Measurements from ENCODE around the gene PSMD5.

PSMD5 gene

DNA sequence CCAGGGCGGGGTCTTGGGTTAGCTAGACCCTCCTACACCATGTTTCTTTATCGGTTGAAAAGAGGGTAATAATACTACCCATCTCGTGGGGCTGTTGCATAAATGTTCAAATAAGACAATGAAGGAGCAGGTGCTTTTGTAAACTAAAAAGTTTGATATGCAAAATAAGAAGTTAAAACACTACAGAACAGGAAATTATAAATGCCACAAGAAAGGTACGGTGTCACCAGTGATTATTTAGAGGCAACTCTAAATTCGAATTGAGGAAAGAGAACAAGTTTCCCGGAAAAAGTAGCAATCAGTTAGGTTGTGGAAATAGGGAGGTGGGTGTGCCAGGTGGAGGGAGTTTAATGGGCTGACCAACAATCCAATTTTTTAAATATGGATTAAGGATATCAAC, 36.7 kb upstream of the PSMD5 start:
- Mint-ChIP-seq H3K27ac (peak overlapping the region; percentile 13 to 89), H3K27me3 (no peaks in the 10 kb centered on the region), H3K4me1 (ENCODE audit: low read depth in 2 of 2) (peaks cover 46 to 50% of the 10 kb centered on the region in 2 donors), H3K4me3 (peak overlapping the region; percentile 90 to 93), H3K36me3 (ENCODE audit: insufficient read depth) (peaks cover 13% of the 10 kb centered on the region), H3K9me3 (no peaks in the 10 kb centered on the region)
- no peak for DNase-seq
- ATAC-seq (replicated peaks) = no peak

- Mint-ChIP-seq H3K4me3 (peak overlapping the region; percentile 90 to 93), H3K9me3 (no peaks in the 10 kb centered on the region), H3K27me3 (no peaks in the 10 kb centered on the region), H3K27ac (peak overlapping the region; percentile 89 to 91), H3K4me1 (ENCODE audit: low read depth in 2 of 2) (peaks cover 45 to 52% of the 10 kb centered on the region in 2 donors), H3K36me3 (ENCODE audit: insufficient read depth) (peaks cover 19% of the 10 kb centered on the region)
- DNase-seq (no peak), ATAC-seq (replicated peaks) (no peak)
These were observed 35.7 kb upstream of the PSMD5 start for GRCh38 chr9:120878188-120879130.

- H3K4me3 Mint-ChIP-seq = peak overlapping the region; percentile 90 to 93
- H3K27me3 Mint-ChIP-seq = no peaks in the 10 kb centered on the region
- DNase-seq (peak; percentile 36 to 46 (median 44)), ATAC-seq (replicated peaks) (peak; percentile 59)
- H3K27ac Mint-ChIP-seq = peak overlapping the region; percentile 89 to 91
- H3K36me3 Mint-ChIP-seq (ENCODE audit: insufficient read depth) = peaks cover 23% of the 10 kb centered on the region
- H3K9me3 Mint-ChIP-seq = no peaks in the 10 kb centered on the region
- H3K4me1 Mint-ChIP-seq (ENCODE audit: low read depth in 2 of 2) = peaks cover 42 to 57% of the 10 kb centered on the region in 2 donors
These were observed 34.7 kb upstream of the PSMD5 start for GRCh38 chr9:120877276-120878034.

- Mint-ChIP-seq H3K27ac (peak within 1 kb of the TSS; percentile 91 to 93), H3K27me3 (no peaks in the 10 kb centered on the region), H3K4me1 (ENCODE audit: low read depth in 2 of 2) (peaks cover 39 to 53% of the 10 kb centered on the region in 2 donors), H3K36me3 (ENCODE audit: insufficient read depth) (peaks cover 29% of the 10 kb centered on the region), H3K4me3 (peak within 1 kb of the TSS; percentile 90 to 93), H3K9me3 (no peaks in the 10 kb centered on the region)
- ATAC-seq (replicated peaks) (peak; percentile 13), DNase-seq (no peak)
These were observed 34.1 kb upstream of the PSMD5 start, which contains the start of gene PHF19 for GRCh38 chr9:120876842-120877240. Gene PHF19 (minus strand): TSS chr9:120877188. CDS start chr9:120874741, 2,447 bp downstream.

DNA sequence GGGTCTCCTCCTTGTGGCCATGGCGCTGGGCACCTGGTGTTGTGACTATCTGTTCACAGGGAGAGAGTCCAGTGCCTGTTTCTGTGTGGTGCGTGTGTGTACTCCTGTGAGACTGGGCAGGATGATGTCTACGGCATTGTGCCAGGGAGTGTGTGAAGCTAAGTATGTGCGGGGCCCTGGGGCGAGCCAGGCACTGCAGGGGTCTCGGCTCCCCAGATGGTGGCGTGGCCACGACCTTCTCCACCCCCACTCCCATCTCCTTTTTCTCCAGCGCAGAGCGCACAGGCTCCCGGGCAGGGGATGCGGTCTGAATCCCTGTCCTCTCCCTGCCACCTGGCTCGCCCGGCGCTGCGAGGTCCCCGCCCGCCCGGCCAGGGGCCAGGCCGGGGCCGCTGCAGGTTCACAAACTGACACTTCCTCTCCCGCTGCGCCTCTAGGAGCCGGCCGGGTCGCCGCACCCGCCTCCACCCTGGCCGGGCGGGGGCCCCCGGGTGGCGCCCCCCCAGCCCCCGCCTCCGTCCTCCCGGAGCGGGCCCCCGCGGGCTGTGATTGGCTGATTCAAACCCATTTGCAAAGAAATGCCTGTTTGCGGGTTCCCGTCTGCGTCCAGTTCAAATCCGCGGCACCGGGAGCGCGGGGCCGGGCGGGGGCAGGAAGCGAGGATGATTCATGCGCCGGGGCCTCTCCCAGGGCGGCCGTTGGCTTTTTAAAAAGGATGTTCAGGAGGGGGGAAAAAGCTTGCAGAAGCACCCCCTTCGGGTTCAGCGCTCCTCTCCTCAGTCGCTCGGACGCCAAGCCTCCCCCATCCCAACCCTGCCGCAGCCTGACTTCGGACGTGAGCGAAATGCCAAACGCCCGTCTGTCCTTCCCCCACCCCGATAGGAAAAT, 33.5 kb upstream of the PSMD5 start:
- peaks cover 37 to 47% of the 10 kb centered on the region in 2 donors for H3K4me1 Mint-ChIP-seq (ENCODE audit: low read depth in 2 of 2)
- H3K27ac Mint-ChIP-seq = peak overlapping the region; percentile 86 to 93

GRCh38 chr9:120875643-120875953, 32.9 kb upstream of the PSMD5 start:
- DNase-seq (no peak), ATAC-seq (replicated peaks) (no peak)
- Mint-ChIP-seq H3K9me3 (no peaks in the 10 kb centered on the region), H3K4me3 (peak overlapping the region; percentile 82 to 90), H3K4me1 (ENCODE audit: low read depth in 2 of 2) (peaks cover 37 to 43% of the 10 kb centered on the region in 2 donors), H3K27ac (peak overlapping the region; percentile 86 to 93), H3K36me3 (ENCODE audit: insufficient read depth) (peaks cover 34% of the 10 kb centered on the region), H3K27me3 (no peaks in the 10 kb centered on the region)

More for the DNA sequence above, 33.5 kb upstream of the PSMD5 start:
- Mint-ChIP-seq H3K9me3 (no peaks in the 10 kb centered on the region), H3K27me3 (no peaks in the 10 kb centered on the region), H3K36me3 (ENCODE audit: insufficient read depth) (peaks cover 36% of the 10 kb centered on the region), H3K4me3 (peak overlapping the region; percentile 82 to 90)
- DNase-seq (peak; percentile 61 to 65 (median 63)), ATAC-seq (replicated peaks) (peak; percentile 57)

- DNase-seq = no peak
- Mint-ChIP-seq H3K27ac (peak overlapping the region; percentile 86 to 93), H3K4me1 (ENCODE audit: low read depth in 2 of 2) (peaks cover 37 to 43% of the 10 kb centered on the region in 2 donors), H3K4me3 (peak overlapping the region in 1 of 2 donors; percentile 90), H3K36me3 (ENCODE audit: insufficient read depth) (peaks cover 32% of the 10 kb centered on the region), H3K9me3 (no peaks in the 10 kb centered on the region), H3K27me3 (no peaks in the 10 kb centered on the region)
- no peak for ATAC-seq (replicated peaks)
These were observed 32.5 kb upstream of the PSMD5 start for GRCh38 chr9:120875195-120875565.

DNA sequence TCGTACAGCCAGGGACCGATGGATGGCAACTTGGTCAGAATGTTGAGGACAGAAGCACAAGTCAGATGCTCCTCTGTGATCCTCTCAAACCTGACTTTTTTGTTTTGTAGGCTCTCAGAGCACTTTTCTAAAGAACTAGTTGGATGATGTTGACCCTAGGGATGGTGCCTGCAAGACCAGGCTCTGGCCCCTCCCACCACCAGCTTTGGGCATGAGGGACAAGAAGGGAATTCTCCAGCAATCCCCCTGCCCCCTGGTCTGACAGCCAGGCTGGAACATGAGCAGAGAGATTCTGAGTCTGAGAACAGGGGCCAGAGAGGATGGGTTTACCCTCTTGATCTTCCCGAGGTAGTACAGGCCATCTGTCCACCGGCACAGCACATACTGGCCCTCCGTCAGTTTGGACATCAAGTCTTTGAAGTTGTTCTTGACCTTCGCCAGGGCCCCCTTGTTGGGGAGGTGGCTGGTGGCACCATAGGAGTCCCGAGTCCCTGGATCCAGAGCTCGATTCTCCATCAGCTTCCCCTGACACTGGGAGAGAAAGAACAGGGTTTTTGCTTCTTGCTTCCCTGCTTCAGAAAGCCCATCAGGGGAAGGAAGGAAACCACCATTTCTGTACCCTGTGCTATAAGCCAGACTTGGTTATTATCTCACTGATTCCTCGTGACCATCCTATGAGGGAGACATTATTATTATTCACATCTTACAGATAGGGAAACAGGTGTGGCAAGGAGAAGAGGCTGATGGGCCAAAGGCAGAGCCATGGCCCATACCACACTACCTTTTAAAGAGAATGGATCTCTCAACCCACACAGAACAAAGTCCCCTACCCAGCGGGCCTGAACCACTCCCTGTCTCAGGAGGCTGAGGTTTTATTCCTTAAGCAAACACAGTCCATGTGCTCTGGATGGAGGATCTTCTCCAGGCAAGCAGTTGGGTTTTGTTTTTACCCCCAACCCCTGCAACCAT, 31.8 kb upstream of the PSMD5 start:
- no peaks in the 10 kb centered on the region for H3K27me3 Mint-ChIP-seq
- no peak overlapping the region for H3K4me3 Mint-ChIP-seq
- peaks cover 32% of the 10 kb centered on the region for H3K36me3 Mint-ChIP-seq (ENCODE audit: insufficient read depth)
- H3K4me1 Mint-ChIP-seq (ENCODE audit: low read depth in 2 of 2) = peaks cover 37 to 39% of the 10 kb centered on the region in 2 donors
- ATAC-seq (replicated peaks) (no peak), DNase-seq (no peak)
- no peaks in the 10 kb centered on the region for H3K9me3 Mint-ChIP-seq
- peak overlapping the region in 1 of 2 donors; percentile 93 for H3K27ac Mint-ChIP-seq

DNA sequence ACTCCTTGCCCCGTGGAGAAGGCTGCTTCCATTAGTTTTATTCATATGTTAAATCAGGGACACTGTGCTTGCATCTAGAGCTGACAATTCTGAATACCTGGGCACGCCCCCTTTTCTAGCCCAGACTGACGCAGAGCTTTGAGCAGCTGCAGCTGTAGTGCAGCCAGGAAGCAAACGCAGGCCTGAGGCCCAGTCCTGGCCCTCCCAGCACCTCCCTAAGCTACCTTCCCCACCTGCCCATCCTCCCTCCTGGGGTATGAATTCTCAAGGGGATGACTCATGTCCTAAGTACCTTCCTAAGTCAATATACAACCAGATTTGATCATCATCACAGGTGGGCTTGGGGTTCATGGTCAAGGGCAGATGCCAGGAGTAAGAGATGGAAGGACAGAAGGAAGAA, 30.8 kb upstream of the PSMD5 start:
- no peaks in the 10 kb centered on the region for H3K27me3 Mint-ChIP-seq

DNA sequence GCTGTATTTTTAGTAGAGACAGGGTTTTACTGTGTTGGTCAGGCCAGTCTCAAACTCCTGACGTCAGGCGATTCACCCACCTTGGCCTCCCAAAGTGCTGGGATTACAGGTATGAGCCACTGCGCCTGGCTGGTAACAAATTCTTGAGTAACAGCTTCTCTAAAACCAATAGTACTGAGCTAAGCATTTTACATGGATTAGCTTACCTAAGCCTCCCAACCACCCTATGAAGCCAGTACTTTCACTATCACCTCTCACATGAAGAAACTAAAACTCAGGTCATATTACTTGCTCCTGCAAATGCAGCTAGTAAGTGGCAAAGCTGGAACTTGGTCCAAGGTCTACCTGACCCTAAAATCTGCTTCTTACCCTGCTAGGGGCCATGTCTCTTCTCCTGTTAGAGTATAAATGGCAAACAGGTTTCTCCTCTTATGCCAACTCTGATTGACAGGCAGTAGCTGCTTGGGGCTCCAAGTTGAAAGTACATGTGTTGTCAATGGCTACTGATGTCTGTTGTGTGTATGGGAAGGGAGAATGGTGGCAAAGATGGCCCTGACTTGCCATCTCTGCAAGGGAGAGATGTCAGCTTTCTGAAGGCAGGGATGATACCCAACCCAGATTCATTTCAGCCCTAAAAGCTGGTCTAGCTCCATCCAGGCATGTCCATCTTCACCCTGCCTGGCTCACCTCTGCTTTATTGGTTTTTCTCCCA, 30.2 kb upstream of the PSMD5 start:
- Mint-ChIP-seq H3K4me3 (no peak overlapping the region), H3K36me3 (ENCODE audit: insufficient read depth) (peaks cover 37% of the 10 kb centered on the region), H3K27ac (no peak overlapping the region), H3K9me3 (no peaks in the 10 kb centered on the region), H3K27me3 (no peaks in the 10 kb centered on the region), H3K4me1 (ENCODE audit: low read depth in 2 of 2) (peaks cover 32 to 35% of the 10 kb centered on the region in 2 donors)
- no peak for ATAC-seq (replicated peaks)
- no peak for DNase-seq

More for the DNA sequence above, 30.8 kb upstream of the PSMD5 start:
- peaks cover 37% of the 10 kb centered on the region for H3K36me3 Mint-ChIP-seq (ENCODE audit: insufficient read depth)
- no peaks in the 10 kb centered on the region for H3K9me3 Mint-ChIP-seq
- peaks cover 32 to 35% of the 10 kb centered on the region in 2 donors for H3K4me1 Mint-ChIP-seq (ENCODE audit: low read depth in 2 of 2)
- DNase-seq (no peak), ATAC-seq (replicated peaks) (no peak)
- no peak overlapping the region for H3K4me3 Mint-ChIP-seq
- peak overlapping the region in 1 of 2 donors; percentile 57 for H3K27ac Mint-ChIP-seq

- Mint-ChIP-seq H3K4me1 (ENCODE audit: low read depth in 2 of 2) (peaks cover 20 to 23% of the 10 kb centered on the region in 2 donors), H3K4me3 (peak overlapping the region in 1 of 2 donors; percentile 13), H3K27ac (no peak overlapping the region), H3K9me3 (no peaks in the 10 kb centered on the region), H3K36me3 (ENCODE audit: insufficient read depth) (peaks cover 34% of the 10 kb centered on the region), H3K27me3 (no peaks in the 10 kb centered on the region)
- no peak for ATAC-seq (replicated peaks)
- no peak for DNase-seq
These were observed 27.5 kb upstream of the PSMD5 start for GRCh38 chr9:120870206-120870605.
